AG04450 (cell line): ENCODE results near the gene CALM3. TPM values are rescaled to one million over a fixed set of nuclear protein-coding genes. Genes with fewer than 3 reads are reported as not detected.

Experiments
- CTCF ChIA-PET: fragments of 300-600, 350-600 bp; formaldehyde crosslinking; extraction: SDS; loops from one replicate; lab custom pipeline; 2022; ENCODE audit warnings: antibody characterized with exemption, inconsistent platforms; lab: Charles Lee
- POLR2A ChIA-PET: fragments of 350-600 bp; formaldehyde crosslinking; extraction: SDS; loops from one replicate; lab custom pipeline; 2021; ENCODE audit warnings: antibody characterized with exemption, inconsistent platforms; lab: Yijun Ruan, JAX
- DNase-seq: peaks from one replicate; pipeline ENCODE4 v3.0.0-alpha.2; 2011; ENCODE audit warnings: low read depth, low spot score
- H3K27ac ChIP-seq: one replicate; pipeline ENCODE4 v1.5.1; 2012; ENCODE audit warnings: low read depth, low read length, control low read depth
- H3K27me3 ChIP-seq: one replicate; pipeline ENCODE4 v1.6.0; 2012; ENCODE audit warnings: low read length; ENCODE audit not compliant: control insufficient read depth, insufficient read depth
- H3K4me3 ChIP-seq: 2 replicates; pipeline ENCODE4 v1.5.1; 2011; ENCODE audit warnings: mild to moderate bottlenecking, low read depth, low read length, control low read depth
- H3K9me3 ChIP-seq: 2 replicates; pipeline ENCODE4 v1.5.1; 2012; ENCODE audit warnings: low read length; ENCODE audit not compliant: control insufficient read depth, insufficient read depth
- CTCF ChIP-seq: IDR thresholded peaks from 2 replicates; pipeline ENCODE4 v1.5.1; 2011; ENCODE audit warnings: low read depth, low read length, control low read depth, inconsistent platforms
- polyA plus RNA-seq: library from polyadenylated mRNA; depleted of rRNA; stranded (reverse); fragments of >200 nt; gene quantifications from 2 replicates; pipeline ENCODE4 v1.2.3, GENCODE V29; 2011

Gene CALM3
- polyA plus RNA-seq, 1 experiment, result 744 TPM

DNA sequence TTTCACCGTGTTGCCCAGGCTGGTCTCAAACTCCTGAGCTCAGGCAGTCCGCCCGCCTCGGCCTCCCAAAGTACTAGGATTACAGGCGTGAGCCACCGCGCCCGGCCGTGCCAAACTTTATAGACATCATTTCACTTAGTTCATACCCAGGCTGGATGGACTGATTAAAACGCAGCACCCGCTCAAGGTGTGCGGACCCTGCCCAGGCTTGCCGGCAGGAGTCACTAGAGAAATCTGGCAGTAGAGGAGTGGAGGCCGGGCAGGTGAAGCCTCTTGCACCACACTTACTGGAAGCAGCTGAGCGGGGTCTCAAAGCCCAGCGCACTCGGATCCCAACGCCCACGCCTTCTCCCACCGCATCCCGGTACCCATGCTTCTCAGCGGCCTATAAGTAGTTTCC lies 12.4 kb downstream of the CALM3 start:
- TF ChIP-seq CTCF, result no peak
- H3K4me3 ChIP-seq, result no peak overlapping the region
- ChIA-PET POLR2A (interaction anchor here (0.5 kb wide), 1 partner anchor 45 kb away, joined by 5 read pairs; no protein-coding TSS in a partner anchor), CTCF (interaction anchor here (0.8 to 14.3 kb wide), 14 partner anchors 8 to 423 kb away, joined by 3 to 296 read pairs (median 8); partner anchors contain the start of genes DACT3 and PTGIR)
- no peak for DNase-seq
- no peaks in the 10 kb centered on the region for H3K9me3 ChIP-seq
- no peak overlapping the region for H3K27ac ChIP-seq
- H3K27me3 ChIP-seq, result no peaks in the 10 kb centered on the region

DNA sequence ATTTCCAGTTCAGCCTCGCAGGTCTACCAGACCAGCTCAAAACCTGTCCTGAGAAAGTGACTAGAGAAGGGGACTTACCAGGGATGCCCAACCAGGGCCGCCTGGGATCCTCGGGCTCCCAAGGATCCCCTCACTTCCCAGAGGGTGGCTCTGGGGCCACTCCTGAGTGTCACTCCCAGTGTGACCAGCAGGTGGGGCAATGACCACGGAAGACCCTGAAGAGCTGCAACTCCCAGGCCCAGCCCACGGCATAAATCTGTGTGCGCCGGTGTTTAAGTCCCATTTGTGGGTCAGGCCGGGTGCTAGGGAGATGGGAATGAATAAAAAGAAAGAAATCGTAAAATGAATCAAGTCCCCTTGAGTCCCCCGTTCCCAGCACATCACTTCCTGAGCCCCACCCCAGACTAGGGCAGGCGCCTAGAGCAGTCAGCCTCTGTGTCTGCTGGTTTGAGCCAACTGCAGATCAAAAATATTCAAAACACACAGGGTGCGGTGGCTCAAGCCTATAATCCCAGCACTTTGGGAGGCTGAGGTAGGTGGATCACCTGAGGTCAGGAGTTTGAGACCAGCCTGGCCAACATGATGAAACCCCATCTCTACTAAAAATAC lies 13.1 kb downstream of the CALM3 start:
- no peak overlapping the region for H3K4me3 ChIP-seq
- H3K27ac ChIP-seq, result no peak overlapping the region
- POLR2A ChIA-PET, result interaction anchor here (0.5 to 0.6 kb wide), 2 partner anchors 13 to 45 kb away, joined by 3 to 5 read pairs; partner anchors contain the start of gene CALM3

DNA sequence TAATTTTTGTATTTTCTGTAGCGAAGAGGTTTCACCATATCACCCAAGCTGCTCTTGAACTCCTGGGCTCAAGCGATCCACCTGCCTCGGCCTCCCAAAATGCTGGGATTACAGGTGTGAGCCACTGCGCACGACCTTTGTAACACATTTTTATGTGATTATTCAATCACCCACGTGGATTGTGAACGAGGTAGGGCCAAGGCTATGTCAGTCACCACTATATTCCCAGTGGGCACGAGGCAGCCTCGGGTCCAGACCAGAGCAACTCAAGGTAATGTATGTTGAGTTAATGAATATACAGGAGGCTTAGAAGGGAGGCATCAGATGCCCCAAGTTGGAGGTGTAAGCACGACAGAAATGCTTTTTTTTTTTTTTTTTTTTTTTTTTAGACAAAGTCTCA lies 14.8 kb downstream of the CALM3 start:
- Histone ChIP-seq H3K9me3 (no peaks in the 10 kb centered on the region), H3K27ac (no peak overlapping the region), H3K4me3 (no peak overlapping the region), H3K27me3 (no peaks in the 10 kb centered on the region)
- ChIA-PET POLR2A (interaction anchor here (1.4 kb wide), 1 partner anchor 16 kb away, joined by 6 read pairs; no protein-coding TSS in a partner anchor), CTCF (interaction anchor here (0.9 to 14.3 kb wide), 3 partner anchors 16 to 48 kb away, joined by 3 to 296 read pairs (median 10); partner anchors contain the start of gene DACT3)
- TF ChIP-seq CTCF, result no peak
- DNase-seq, result no peak

More for the DNA sequence above, 13.1 kb downstream of the CALM3 start:
- CTCF ChIA-PET, result interaction anchor here (0.5 to 14.3 kb wide), 17 partner anchors 9 to 422 kb away, joined by 3 to 296 read pairs (median 6); partner anchors contain the start of genes DACT3 and PTGIR
- peak; percentile 87 for TF ChIP-seq CTCF
- H3K27me3 ChIP-seq, result no peaks in the 10 kb centered on the region
- no peaks in the 10 kb centered on the region for H3K9me3 ChIP-seq
- no peak for DNase-seq

DNA sequence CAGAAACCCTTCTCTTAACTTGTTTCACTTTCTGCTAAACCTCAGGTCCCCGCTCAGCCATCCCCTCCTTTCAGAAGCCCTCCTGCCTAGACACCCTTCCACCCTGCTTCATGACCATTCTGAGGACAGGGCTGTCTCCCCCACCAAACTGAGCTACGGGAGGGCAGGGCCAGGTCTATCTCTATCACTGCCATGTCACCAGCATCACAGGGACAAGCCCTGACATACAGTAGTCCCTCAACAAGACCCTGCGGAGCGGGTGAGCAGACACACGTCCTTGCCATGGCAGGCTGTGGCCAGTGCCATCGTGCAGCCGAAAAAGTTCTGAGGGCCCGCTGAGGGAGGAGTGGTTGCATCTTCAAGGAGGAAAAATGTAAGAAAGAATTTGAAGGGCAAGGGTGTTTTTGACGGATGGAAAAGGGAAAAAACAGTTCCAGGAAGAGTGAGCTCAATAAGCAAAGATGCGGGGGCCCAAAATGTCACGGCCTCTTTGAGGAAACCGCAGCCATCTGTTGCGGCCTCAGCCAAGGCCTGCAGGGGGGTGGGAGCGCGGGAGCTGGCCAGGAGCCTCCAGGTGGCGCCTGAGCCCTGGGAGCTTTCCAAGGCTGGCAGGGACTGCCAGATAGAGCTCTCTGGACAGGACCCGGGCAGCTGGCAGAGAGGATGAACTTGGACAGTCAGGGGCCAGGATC lies 15.6 kb downstream of the CALM3 start:
- TF ChIP-seq CTCF, result peak; percentile 50
- Histone ChIP-seq H3K27me3 (no peaks in the 10 kb centered on the region), H3K27ac (peak overlapping the region; percentile 61), H3K4me3 (no peak overlapping the region), H3K9me3 (no peaks in the 10 kb centered on the region)
- POLR2A ChIA-PET, result interaction anchor here (0.5 to 1.5 kb wide), 6 partner anchors 12 to 115 kb away, joined by 3 to 7 read pairs (median 4); partner anchors contain the start of genes CALM3 and DACT3
- CTCF ChIA-PET, result interaction anchor here (0.6 to 14.3 kb wide), 10 partner anchors 9 to 112 kb away, joined by 3 to 296 read pairs (median 3); partner anchors contain the start of gene DACT3
- DNase-seq, result no peak
